Upper lobe of left lung (tissue), 6 donors: ENCODE data around the gene CENPM. TPM values are rescaled to one million over a fixed set of nuclear protein-coding genes. Genes with fewer than 3 reads are reported as not detected.

Experiments
- ATAC-seq, 2 donors: fragments of 200-7000 bp; cut with Tn5 transposase; one replicate each; pipeline ENCODE4 v1.9.1; 2022; ENCODE audit warnings: mild to moderate bottlenecking in 2 of 2, moderate library complexity in 2 of 2; ENCODE audit not compliant: low FRiP score in 2 of 2
- DNase-seq, 2 donors: peaks; one replicate each; pipeline ENCODE4 v3.0.0-alpha.2; 2019 to 2020
- H3K27ac ChIP-seq, 4 donors: fragments of 200-600 bp; sonication (generic); one replicate each; pipeline ENCODE4 v1.5.1; 2016 to 2019
- H3K27me3 ChIP-seq, 4 donors: fragments of 200-600 bp; sonication (generic); one replicate each; pipeline ENCODE4 v1.5.1; 2017 to 2019
- H3K36me3 ChIP-seq, 4 donors: fragments of 200-600 bp; sonication (generic); one replicate each; pipeline ENCODE4 v1.5.1; 2016 to 2019
- H3K4me1 ChIP-seq, 4 donors: fragments of 200-600 bp; sonication (generic); one replicate each; pipeline ENCODE4 v1.5.1; 2018 to 2019
- H3K4me3 ChIP-seq, 4 donors: fragments of 200-600 bp; sonication (generic); one replicate each; pipeline ENCODE4 v1.5.1; 2017 to 2019; ENCODE audit warnings: mild to moderate bottlenecking in 2 of 4, moderate library complexity in 1 of 4
- H3K9me3 ChIP-seq, 4 donors: fragments of 200-600 bp; sonication (generic); one replicate each; pipeline ENCODE4 v1.5.1; 2018 to 2019
- CTCF ChIP-seq, 6 experiments: fragments of 450-650 bp in 4 of 6; fragments of 200-600 bp in 2 of 6; sonication (generic) in 2 of 6; IDR thresholded peaks; one replicate each; pipeline ENCODE4 v1.5.1; 2016 to 2019; ENCODE audit warnings: antibody characterized with exemption in 6 of 6
- EP300 ChIP-seq, 4 donors: sonication (generic); formaldehyde crosslinking; IDR thresholded peaks; one replicate each; pipeline ENCODE4 v1.5.1; 2017; ENCODE audit warnings: antibody characterized with exemption in 4 of 4, control low read depth in 2 of 4
- POLR2A ChIP-seq, 4 donors: fragments of 450-650 bp; IDR thresholded peaks; one replicate each; pipeline ENCODE4 v1.5.1; 2016 to 2017; ENCODE audit warnings: antibody characterized with exemption in 4 of 4, mild to moderate bottlenecking in 2 of 4
- POLR2AphosphoS5 ChIP-seq, 2 donors: sonication (generic); formaldehyde crosslinking; IDR thresholded peaks; one replicate each; pipeline ENCODE4 v1.5.1; 2017; ENCODE audit warnings: antibody characterized with exemption in 2 of 2
- WGBS, 2 donors: methylation state at CpG; one replicate each; pipeline ENCODE4 v1.1.5; 2017 to 2018; 5-methylcytosine and 5-hydroxymethylcytosine counted together
- total RNA-seq, 6 donors: library from RNA; depleted of rRNA in 4 of 6; stranded (reverse); fragments of >200 nt in 4 of 6; gene quantifications; one replicate each; pipeline versions ENCODE4 v1.1.0 to v1.2.1, GENCODE V29; 2016 to 2021
- donor health status: DM: no; HTN: no; CAD: no; lungs with moderate emphysema.
- donor health status: DM: no; HTN: yes; CAD: no; lungs with severe emphysema.

Gene CENPM
- total RNA-seq, 6 donors from 2014 or later = 1.9 to 9.9 (median 7.3) TPM; not detected in 1

- H3K9me3 ChIP-seq = no peaks in the 10 kb centered on the region
- peaks cover 18 to 30% (median 26%) of the 10 kb centered on the region in 4 donors for H3K4me1 ChIP-seq
- no peaks in the 10 kb centered on the region for H3K36me3 ChIP-seq
- DNase-seq (no peak), ATAC-seq (no peak)
- peaks cover 0 to 24% (median 15%) of the 10 kb centered on the region in 4 donors for H3K27me3 ChIP-seq
- 57 to 81% methylated on average over 6 to 17 of the region's 21 CpGs for WGBS, 2 donors
- TF ChIP-seq POLR2A (IDR thresholded peaks at IDR 0.05) (no peak), POLR2AphosphoS5 (IDR thresholded peaks at IDR 0.05) (no peak), EP300 (IDR thresholded peaks at IDR 0.05) (no peak), CTCF (IDR thresholded peaks at IDR 0.05) (no peak)
- H3K4me3 ChIP-seq = peak overlapping the region in 3 of 4 donors; percentile 39 to 56 (median 54)
- H3K27ac ChIP-seq = no peak overlapping the region
Observed at GRCh38 chr22:41920271-41920976, 26.5 kb downstream of the CENPM start.

- Histone ChIP-seq H3K9me3 (no peaks in the 10 kb centered on the region), H3K36me3 (no peaks in the 10 kb centered on the region), H3K27me3 (peaks cover 0 to 27% (median 22%) of the 10 kb centered on the region in 4 donors), H3K4me1 (peaks cover 25 to 38% (median 34%) of the 10 kb centered on the region in 4 donors), H3K4me3 (peak overlapping the region; percentile 18 to 56 (median 46)), H3K27ac (peak overlapping the region in 1 of 4 donors; percentile 14)
- WGBS, 2 donors = 7 to 9% methylated on average over 3 to 43 of the region's 62 CpGs
- TF ChIP-seq POLR2A (IDR thresholded peaks at IDR 0.05) (peak in 1 of 4 donors; percentile 20), CTCF (IDR thresholded peaks at IDR 0.05) (no peak), POLR2AphosphoS5 (IDR thresholded peaks at IDR 0.05) (no peak)
- ATAC-seq (peak; percentile 54 to 76), DNase-seq (peak; percentile 61 to 88)
Observed at GRCh38 chr22:41919357-41920224, 27.4 kb downstream of the CENPM start.

- Histone ChIP-seq H3K27me3 (peaks cover 0 to 40% (median 33%) of the 10 kb centered on the region in 4 donors), H3K36me3 (no peaks in the 10 kb centered on the region), H3K4me3 (no peak overlapping the region), H3K27ac (no peak overlapping the region), H3K9me3 (no peaks in the 10 kb centered on the region), H3K4me1 (peaks cover 30 to 46% (median 37%) of the 10 kb centered on the region in 4 donors)
- WGBS, 2 donors = 58 to 59% methylated on average over 17 to 23 of the region's 23 CpGs
- TF ChIP-seq CTCF (IDR thresholded peaks at IDR 0.05) = no peak
- no peak for TF ChIP-seq POLR2A (IDR thresholded peaks at IDR 0.05)
- no peak for TF ChIP-seq POLR2AphosphoS5 (IDR thresholded peaks at IDR 0.05)
- no peak for TF ChIP-seq EP300 (IDR thresholded peaks at IDR 0.05)
- DNase-seq (peak in 1 of 2 donors; percentile 56), ATAC-seq (peak in 1 of 2 donors; percentile 23)
Observed at GRCh38 chr22:41917903-41918791, 28.8 kb downstream of the CENPM start.

GRCh38 chr22:41917375-41917902 lies 29.5 kb downstream of the CENPM start:
- no peak overlapping the region for H3K27ac ChIP-seq
- 62 to 77% methylated on average over 4 to 10 of the region's 11 CpGs for WGBS, 2 donors
- DNase-seq (no peak), ATAC-seq (no peak)
- H3K9me3 ChIP-seq = no peaks in the 10 kb centered on the region
- peaks cover 30 to 46% (median 37%) of the 10 kb centered on the region in 4 donors for H3K4me1 ChIP-seq
- TF ChIP-seq POLR2AphosphoS5 (IDR thresholded peaks at IDR 0.05) (no peak), EP300 (IDR thresholded peaks at IDR 0.05) (no peak)
- peaks cover 0 to 47% (median 38%) of the 10 kb centered on the region in 4 donors for H3K27me3 ChIP-seq
- H3K36me3 ChIP-seq = no peaks in the 10 kb centered on the region
- no peak overlapping the region for H3K4me3 ChIP-seq
